WTC11 (cell line): ENCODE data around the gene DGKK. TPM values are rescaled to one million over a fixed set of nuclear protein-coding genes. Genes with fewer than 3 reads are reported as not detected.

Source experiments
- ATAC-seq: fragments of 200-7000 bp; cut with Tn5 transposase; 2 replicates; pipeline ENCODE4 v1.10.0; 2021; ENCODE audit warnings: mild to moderate bottlenecking, moderate library complexity
- CTCF ChIA-PET: fragments of 300-600 bp; sonication (Branson Sonifier 250); formaldehyde crosslinking; loops from one replicate; lab custom pipeline; 2021; ENCODE audit warnings: antibody characterized with exemption; lab: Charles Lee
- POLR2A ChIA-PET: fragments of 350-600 bp; sonication (Branson Sonifier 250); formaldehyde crosslinking; loops from one replicate; lab custom pipeline; 2021; ENCODE audit warnings: antibody characterized with exemption; lab: Charles Lee
- DNase-seq: peaks from one replicate; pipeline ENCODE4 v3.0.0; 2021; ENCODE audit warnings: low spot score
- H3K27ac Mint-ChIP-seq: 2 replicates; pipeline ENCODE4 v1.8.0; 2021; ENCODE audit warnings: mixed read lengths
- H3K27me3 Mint-ChIP-seq: 2 replicates; pipeline ENCODE4 v1.8.0; 2021; ENCODE audit warnings: low read depth, mild to moderate bottlenecking, moderate library complexity, mixed read lengths
- H3K36me3 Mint-ChIP-seq: 2 replicates; pipeline ENCODE4 v1.8.0; 2021; ENCODE audit warnings: mixed read lengths
- H3K4me1 Mint-ChIP-seq: 2 replicates; pipeline ENCODE4 v1.8.0; 2022; ENCODE audit warnings: mixed read lengths
- H3K4me3 Mint-ChIP-seq: 2 replicates; pipeline ENCODE4 v1.8.0; 2021; ENCODE audit warnings: mild to moderate bottlenecking, moderate library complexity, mixed read lengths
- H3K9me3 Mint-ChIP-seq: 2 replicates; pipeline ENCODE4 v1.8.0; 2021; ENCODE audit warnings: mixed read lengths
- ATF1 ChIP-seq: sonication (generic); formaldehyde crosslinking; IDR thresholded peaks from 2 replicates; pipeline ENCODE4 v1.8.1; 2023; ENCODE audit warnings: mild to moderate bottlenecking, moderate library complexity, missing genetic modification reagents
- CREM ChIP-seq: sonication (generic); formaldehyde crosslinking; IDR thresholded peaks from 2 replicates; pipeline ENCODE4 v1.8.1; 2022; ENCODE audit warnings: mild to moderate bottlenecking, missing genetic modification reagents, moderate library complexity
- ELF4 ChIP-seq: sonication (generic); formaldehyde crosslinking; IDR thresholded peaks from 2 replicates; pipeline ENCODE4 v1.8.1; 2022; ENCODE audit warnings: low read depth, mild to moderate bottlenecking, moderate library complexity, missing genetic modification reagents
- ESRRA ChIP-seq: sonication (generic); formaldehyde crosslinking; IDR thresholded peaks from 2 replicates; pipeline ENCODE4 v1.8.1; 2022; ENCODE audit warnings: mild to moderate bottlenecking, missing genetic modification reagents, borderline replicate concordance
- FOXJ3 ChIP-seq: sonication (generic); formaldehyde crosslinking; IDR thresholded peaks from 2 replicates; pipeline ENCODE4 v1.9.0; 2021; ENCODE audit warnings: missing genetic modification reagents, mild to moderate bottlenecking, borderline replicate concordance
- GTF2I ChIP-seq: fragments of 250-450 bp; sonication (Bioruptor Pico); conservative IDR thresholded peaks from 2 replicates; pipeline ENCODE4 v1.4.0; 2021; ENCODE audit warnings: mild to moderate bottlenecking
- HMGA2 ChIP-seq: fragments of 250-450 bp; sonication (Bioruptor Pico); IDR thresholded peaks from 2 replicates; pipeline ENCODE4 v1.4.0; 2021; ENCODE audit warnings: mild to moderate bottlenecking, moderate library complexity
- MYBL2 ChIP-seq: sonication (generic); formaldehyde crosslinking; IDR thresholded peaks from 2 replicates; pipeline ENCODE4 v1.8.1; 2023; ENCODE audit warnings: mild to moderate bottlenecking, moderate library complexity, missing genetic modification reagents
- NFYB ChIP-seq: sonication (generic); formaldehyde crosslinking; conservative IDR thresholded peaks from 2 replicates; pipeline ENCODE4 v1.8.0; 2022; ENCODE audit warnings: low read depth, missing genetic modification reagents
- NR1H2 ChIP-seq: sonication (generic); formaldehyde crosslinking; IDR thresholded peaks from 2 replicates; pipeline ENCODE4 v1.9.0; 2021; ENCODE audit warnings: mild to moderate bottlenecking, moderate library complexity, missing genetic modification reagents
- SOX15 ChIP-seq: fragments of 250-450 bp; sonication (Bioruptor Pico); IDR thresholded peaks from 2 replicates; pipeline ENCODE4 v1.9.0; 2021; ENCODE audit warnings: mild to moderate bottlenecking
- SP1 ChIP-seq: sonication (generic); formaldehyde crosslinking; conservative IDR thresholded peaks from 2 replicates; pipeline ENCODE4 v1.8.1; 2022; ENCODE audit warnings: missing genetic modification reagents
- TEAD4 ChIP-seq: sonication (generic); formaldehyde crosslinking; IDR thresholded peaks from 2 replicates; pipeline ENCODE4 v1.8.0; 2022; ENCODE audit warnings: mild to moderate bottlenecking, missing genetic modification reagents
- ZNF121 ChIP-seq: sonication (generic); formaldehyde crosslinking; IDR thresholded peaks from 2 replicates; pipeline ENCODE4 v1.8.0; 2023; ENCODE audit warnings: missing genetic modification reagents
- ZNF396 ChIP-seq: fragments of 250-450 bp; sonication (Bioruptor Pico); IDR thresholded peaks from 2 replicates; pipeline ENCODE4 v1.8.0; 2021; ENCODE audit warnings: mild to moderate bottlenecking, moderate library complexity, borderline replicate concordance
- total RNA-seq: library from RNA; stranded (reverse); gene quantifications from 3 replicates; pipeline ENCODE4 v1.2.3, GENCODE V29; 2021
- TF ChIP-seq, protein P1 (sequence below): sonication (generic); formaldehyde crosslinking; IDR thresholded peaks from 2 replicates; pipeline ENCODE4 v1.8.1; 2023; ENCODE audit warnings: mild to moderate bottlenecking, missing genetic modification reagents
- TF ChIP-seq, protein P2 (sequence below): fragments of 250-450 bp; sonication (Bioruptor Pico); IDR thresholded peaks from 2 replicates; pipeline ENCODE4 v1.9.0; 2021; ENCODE audit warnings: mild to moderate bottlenecking
- TF ChIP-seq, protein P3 (sequence below): fragments of 200-600 bp; IDR thresholded peaks from 2 replicates; pipeline ENCODE4 v1.8.0; 2022; ENCODE audit warnings: antibody characterized with exemption
- TF ChIP-seq, protein P4 (sequence below): sonication (generic); formaldehyde crosslinking; conservative IDR thresholded peaks from 2 replicates; pipeline ENCODE4 v1.8.1; 2023; ENCODE audit warnings: mild to moderate bottlenecking, low read depth, missing genetic modification reagents, moderate library complexity
- TF ChIP-seq, protein P5 (sequence below): sonication (generic); formaldehyde crosslinking; IDR thresholded peaks from 2 replicates; pipeline ENCODE4 v1.8.0; 2022; ENCODE audit warnings: missing genetic modification reagents

Gene DGKK
- total RNA-seq, 1 experiment from 2014 or later: 1.9 TPM

DNA sequence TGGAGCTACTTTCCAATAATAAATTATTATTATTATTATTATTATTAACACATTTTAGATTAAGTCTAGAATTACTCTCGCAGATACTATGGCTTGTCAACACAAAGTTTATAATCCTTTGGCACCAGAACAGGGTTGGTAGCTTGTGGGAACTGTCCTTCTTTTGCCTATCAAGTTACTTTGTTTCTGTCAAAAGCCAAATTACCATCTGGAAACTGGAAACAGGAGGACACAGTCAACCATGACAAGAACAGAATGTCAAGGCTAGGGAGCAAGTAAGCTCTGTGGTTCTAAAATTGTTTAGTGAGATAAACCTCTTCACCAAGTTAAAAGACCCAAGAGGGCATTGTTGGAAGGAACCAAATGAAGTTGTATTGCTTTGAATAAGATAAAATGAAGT, 42.5 kb downstream of the DGKK start:
- Mint-ChIP-seq H3K9me3 (no peaks in the 10 kb centered on the region), H3K27ac (no peak overlapping the region), H3K27me3 (no peaks in the 10 kb centered on the region), H3K4me1 (peaks cover 62% of the 10 kb centered on the region), H3K4me3 (no peak overlapping the region), H3K36me3 (no peaks in the 10 kb centered on the region)
- TF ChIP-seq, protein P1, sequence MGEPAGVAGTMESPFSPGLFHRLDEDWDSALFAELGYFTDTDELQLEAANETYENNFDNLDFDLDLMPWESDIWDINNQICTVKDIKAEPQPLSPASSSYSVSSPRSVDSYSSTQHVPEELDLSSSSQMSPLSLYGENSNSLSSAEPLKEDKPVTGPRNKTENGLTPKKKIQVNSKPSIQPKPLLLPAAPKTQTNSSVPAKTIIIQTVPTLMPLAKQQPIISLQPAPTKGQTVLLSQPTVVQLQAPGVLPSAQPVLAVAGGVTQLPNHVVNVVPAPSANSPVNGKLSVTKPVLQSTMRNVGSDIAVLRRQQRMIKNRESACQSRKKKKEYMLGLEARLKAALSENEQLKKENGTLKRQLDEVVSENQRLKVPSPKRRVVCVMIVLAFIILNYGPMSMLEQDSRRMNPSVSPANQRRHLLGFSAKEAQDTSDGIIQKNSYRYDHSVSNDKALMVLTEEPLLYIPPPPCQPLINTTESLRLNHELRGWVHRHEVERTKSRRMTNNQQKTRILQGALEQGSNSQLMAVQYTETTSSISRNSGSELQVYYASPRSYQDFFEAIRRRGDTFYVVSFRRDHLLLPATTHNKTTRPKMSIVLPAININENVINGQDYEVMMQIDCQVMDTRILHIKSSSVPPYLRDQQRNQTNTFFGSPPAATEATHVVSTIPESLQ: no peak
- TF ChIP-seq ESRRA (no peak), SOX15 (CRISPR knock-in tag) (no peak), ATF1 (CRISPR knock-in tag) (no peak), TEAD4 (CRISPR knock-in tag) (no peak), HMGA2 (CRISPR knock-in tag) (no peak), NR1H2 (no peak), ZNF121 (no peak), MYBL2 (CRISPR knock-in tag) (no peak), NFYB (no peak), GTF2I (CRISPR knock-in tag) (no peak), ZNF396 (CRISPR knock-in tag) (no peak), ELF4 (CRISPR knock-in tag) (no peak)
- TF ChIP-seq, protein P2, sequence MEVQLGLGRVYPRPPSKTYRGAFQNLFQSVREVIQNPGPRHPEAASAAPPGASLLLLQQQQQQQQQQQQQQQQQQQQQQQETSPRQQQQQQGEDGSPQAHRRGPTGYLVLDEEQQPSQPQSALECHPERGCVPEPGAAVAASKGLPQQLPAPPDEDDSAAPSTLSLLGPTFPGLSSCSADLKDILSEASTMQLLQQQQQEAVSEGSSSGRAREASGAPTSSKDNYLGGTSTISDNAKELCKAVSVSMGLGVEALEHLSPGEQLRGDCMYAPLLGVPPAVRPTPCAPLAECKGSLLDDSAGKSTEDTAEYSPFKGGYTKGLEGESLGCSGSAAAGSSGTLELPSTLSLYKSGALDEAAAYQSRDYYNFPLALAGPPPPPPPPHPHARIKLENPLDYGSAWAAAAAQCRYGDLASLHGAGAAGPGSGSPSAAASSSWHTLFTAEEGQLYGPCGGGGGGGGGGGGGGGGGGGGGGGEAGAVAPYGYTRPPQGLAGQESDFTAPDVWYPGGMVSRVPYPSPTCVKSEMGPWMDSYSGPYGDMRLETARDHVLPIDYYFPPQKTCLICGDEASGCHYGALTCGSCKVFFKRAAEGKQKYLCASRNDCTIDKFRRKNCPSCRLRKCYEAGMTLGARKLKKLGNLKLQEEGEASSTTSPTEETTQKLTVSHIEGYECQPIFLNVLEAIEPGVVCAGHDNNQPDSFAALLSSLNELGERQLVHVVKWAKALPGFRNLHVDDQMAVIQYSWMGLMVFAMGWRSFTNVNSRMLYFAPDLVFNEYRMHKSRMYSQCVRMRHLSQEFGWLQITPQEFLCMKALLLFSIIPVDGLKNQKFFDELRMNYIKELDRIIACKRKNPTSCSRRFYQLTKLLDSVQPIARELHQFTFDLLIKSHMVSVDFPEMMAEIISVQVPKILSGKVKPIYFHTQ (CRISPR knock-in tag): no peak
- TF ChIP-seq, protein P3, sequence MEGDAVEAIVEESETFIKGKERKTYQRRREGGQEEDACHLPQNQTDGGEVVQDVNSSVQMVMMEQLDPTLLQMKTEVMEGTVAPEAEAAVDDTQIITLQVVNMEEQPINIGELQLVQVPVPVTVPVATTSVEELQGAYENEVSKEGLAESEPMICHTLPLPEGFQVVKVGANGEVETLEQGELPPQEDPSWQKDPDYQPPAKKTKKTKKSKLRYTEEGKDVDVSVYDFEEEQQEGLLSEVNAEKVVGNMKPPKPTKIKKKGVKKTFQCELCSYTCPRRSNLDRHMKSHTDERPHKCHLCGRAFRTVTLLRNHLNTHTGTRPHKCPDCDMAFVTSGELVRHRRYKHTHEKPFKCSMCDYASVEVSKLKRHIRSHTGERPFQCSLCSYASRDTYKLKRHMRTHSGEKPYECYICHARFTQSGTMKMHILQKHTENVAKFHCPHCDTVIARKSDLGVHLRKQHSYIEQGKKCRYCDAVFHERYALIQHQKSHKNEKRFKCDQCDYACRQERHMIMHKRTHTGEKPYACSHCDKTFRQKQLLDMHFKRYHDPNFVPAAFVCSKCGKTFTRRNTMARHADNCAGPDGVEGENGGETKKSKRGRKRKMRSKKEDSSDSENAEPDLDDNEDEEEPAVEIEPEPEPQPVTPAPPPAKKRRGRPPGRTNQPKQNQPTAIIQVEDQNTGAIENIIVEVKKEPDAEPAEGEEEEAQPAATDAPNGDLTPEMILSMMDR: no peak
- TF ChIP-seq, protein P4, sequence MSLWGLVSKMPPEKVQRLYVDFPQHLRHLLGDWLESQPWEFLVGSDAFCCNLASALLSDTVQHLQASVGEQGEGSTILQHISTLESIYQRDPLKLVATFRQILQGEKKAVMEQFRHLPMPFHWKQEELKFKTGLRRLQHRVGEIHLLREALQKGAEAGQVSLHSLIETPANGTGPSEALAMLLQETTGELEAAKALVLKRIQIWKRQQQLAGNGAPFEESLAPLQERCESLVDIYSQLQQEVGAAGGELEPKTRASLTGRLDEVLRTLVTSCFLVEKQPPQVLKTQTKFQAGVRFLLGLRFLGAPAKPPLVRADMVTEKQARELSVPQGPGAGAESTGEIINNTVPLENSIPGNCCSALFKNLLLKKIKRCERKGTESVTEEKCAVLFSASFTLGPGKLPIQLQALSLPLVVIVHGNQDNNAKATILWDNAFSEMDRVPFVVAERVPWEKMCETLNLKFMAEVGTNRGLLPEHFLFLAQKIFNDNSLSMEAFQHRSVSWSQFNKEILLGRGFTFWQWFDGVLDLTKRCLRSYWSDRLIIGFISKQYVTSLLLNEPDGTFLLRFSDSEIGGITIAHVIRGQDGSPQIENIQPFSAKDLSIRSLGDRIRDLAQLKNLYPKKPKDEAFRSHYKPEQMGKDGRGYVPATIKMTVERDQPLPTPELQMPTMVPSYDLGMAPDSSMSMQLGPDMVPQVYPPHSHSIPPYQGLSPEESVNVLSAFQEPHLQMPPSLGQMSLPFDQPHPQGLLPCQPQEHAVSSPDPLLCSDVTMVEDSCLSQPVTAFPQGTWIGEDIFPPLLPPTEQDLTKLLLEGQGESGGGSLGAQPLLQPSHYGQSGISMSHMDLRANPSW (CRISPR knock-in tag): no peak
- ChIA-PET POLR2A (no interaction called here), CTCF (no interaction called here)
- ATAC-seq (no peak), DNase-seq (no peak)

DNA sequence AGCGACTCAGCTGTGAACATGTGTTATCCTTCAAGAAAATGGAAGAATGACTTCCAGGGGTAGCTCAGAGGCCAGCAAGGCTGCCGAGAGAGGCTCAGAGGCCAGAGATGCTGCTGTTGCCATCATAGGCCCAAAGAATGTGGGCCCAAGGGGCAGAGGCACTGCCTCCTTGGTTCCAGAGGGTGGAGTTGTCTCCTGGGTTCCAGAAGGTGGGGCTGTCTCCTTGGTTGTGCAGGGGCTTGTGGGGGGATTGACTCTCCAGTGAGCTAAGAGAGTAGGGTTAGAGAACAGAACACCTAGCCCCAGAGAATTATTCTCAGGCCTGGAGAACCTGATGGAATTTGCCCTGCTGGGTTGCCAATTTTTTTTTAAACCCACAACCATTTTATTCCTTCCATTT, 62.6 kb downstream of the DGKK start:
- H3K36me3 Mint-ChIP-seq: no peaks in the 10 kb centered on the region
- H3K4me3 Mint-ChIP-seq: no peak overlapping the region
- ChIA-PET CTCF (interaction anchor here (0.6 to 1.6 kb wide), 4 partner anchors 41 to 273 kb away, joined by 3 to 4 read pairs (median 3); no protein-coding TSS in a partner anchor), POLR2A (no interaction called here)
- no peaks in the 10 kb centered on the region for H3K27me3 Mint-ChIP-seq
- H3K4me1 Mint-ChIP-seq: no peaks in the 10 kb centered on the region
- peak; percentile 81 for ATAC-seq
- H3K27ac Mint-ChIP-seq: no peak overlapping the region
- peak; percentile 24 for DNase-seq
- no peaks in the 10 kb centered on the region for H3K9me3 Mint-ChIP-seq
- TF ChIP-seq, protein P2 (CRISPR knock-in tag): no peak
- TF ChIP-seq ELF4 (CRISPR knock-in tag) (no peak), SP1 (CRISPR knock-in tag) (no peak), CREM (CRISPR knock-in tag) (no peak), ATF1 (CRISPR knock-in tag) (no peak), FOXJ3 (CRISPR knock-in tag) (no peak)
- TF ChIP-seq, protein P5, sequence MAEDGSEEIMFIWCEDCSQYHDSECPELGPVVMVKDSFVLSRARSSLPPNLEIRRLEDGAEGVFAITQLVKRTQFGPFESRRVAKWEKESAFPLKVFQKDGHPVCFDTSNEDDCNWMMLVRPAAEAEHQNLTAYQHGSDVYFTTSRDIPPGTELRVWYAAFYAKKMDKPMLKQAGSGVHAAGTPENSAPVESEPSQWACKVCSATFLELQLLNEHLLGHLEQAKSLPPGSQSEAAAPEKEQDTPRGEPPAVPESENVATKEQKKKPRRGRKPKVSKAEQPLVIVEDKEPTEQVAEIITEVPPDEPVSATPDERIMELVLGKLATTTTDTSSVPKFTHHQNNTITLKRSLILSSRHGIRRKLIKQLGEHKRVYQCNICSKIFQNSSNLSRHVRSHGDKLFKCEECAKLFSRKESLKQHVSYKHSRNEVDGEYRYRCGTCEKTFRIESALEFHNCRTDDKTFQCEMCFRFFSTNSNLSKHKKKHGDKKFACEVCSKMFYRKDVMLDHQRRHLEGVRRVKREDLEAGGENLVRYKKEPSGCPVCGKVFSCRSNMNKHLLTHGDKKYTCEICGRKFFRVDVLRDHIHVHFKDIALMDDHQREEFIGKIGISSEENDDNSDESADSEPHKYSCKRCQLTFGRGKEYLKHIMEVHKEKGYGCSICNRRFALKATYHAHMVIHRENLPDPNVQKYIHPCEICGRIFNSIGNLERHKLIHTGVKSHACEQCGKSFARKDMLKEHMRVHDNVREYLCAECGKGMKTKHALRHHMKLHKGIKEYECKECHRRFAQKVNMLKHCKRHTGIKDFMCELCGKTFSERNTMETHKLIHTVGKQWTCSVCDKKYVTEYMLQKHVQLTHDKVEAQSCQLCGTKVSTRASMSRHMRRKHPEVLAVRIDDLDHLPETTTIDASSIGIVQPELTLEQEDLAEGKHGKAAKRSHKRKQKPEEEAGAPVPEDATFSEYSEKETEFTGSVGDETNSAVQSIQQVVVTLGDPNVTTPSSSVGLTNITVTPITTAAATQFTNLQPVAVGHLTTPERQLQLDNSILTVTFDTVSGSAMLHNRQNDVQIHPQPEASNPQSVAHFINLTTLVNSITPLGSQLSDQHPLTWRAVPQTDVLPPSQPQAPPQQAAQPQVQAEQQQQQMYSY: no peak
